ENCODE results near the gene KLF13.

The KLF13 gene

DNA sequence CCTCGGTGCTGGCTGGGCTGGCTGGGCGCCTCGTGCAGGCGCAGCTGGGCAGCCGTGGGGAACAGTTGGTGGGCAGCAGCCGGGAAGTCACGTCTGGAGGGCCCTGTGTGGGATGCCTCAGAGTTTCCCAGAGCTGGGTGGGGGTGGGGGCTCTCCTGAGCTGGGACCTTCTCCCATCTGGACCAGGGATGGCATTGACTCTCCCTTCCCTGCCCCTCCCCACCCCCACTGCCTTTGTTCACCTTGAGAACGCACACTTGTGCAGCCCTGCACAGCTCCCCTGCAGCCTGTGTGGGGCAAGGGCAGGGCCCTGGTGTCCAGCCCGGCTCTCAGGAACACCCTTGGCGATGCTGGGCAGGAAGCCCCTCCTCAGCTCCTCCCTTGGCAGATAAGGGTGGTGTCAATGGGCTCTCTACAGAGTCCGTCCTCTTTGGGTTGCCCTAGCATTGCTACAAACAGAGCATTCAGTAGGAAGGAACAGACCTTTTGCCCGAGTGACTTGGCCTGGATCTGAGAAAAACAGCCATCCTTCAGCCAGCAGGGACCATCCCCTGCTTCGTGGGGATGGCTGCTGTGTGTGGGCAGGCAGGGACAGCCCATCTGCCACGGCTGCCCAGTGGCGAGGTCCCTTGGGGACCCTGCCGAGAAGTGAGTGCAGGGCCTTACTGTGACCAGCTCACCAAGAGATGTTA, 25.5 kb upstream of the KLF13 start:
- no peak for DNase-seq

DNA sequence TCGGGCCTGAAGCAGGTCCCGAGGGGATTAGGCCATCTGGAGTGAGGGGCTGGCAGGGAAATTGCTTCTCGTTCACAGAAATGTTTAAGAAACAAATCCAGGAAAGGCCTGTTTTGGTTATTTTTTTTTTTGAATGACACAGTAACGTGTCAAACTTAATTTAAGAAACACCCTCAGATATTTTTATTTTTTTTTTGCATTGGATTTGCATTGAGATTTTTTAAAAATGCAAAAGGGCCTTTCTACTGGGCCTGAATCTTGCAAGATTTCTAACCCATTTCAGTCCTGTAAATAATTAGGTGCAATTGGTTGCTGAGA, 25.0 kb upstream of the KLF13 start:
- no peak for DNase-seq

DNA sequence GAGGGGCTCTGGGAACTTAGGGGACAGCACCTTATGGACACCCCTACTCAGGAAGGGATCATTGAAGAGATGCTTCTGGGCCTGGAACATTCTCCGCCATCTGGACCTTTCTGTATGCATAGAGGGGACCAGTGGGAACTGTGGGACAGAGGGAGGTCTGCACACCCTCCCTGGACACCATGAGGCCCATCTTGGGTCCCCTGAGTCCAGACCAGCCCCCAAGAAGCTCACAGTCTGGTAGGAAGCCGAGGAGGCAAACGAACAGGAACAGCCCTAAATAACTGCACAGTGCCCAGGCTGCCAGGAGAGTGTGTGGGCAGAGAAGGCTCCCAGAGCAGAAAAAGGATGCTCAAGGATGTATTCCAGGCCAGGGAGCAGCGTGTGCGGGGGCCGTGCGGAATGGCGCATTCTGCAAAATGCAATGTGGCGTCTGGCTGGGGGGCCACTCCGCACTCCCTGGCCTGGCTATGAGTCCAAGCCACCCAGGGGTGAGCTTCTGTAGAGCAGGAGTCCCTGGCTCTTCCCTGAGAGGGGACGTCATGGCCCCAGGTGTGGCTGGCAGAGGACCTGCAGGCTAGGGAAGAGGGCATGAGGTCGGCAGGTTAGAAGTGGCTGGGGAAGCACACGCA, 24.5 kb upstream of the KLF13 start:
- no peak for DNase-seq

DNA sequence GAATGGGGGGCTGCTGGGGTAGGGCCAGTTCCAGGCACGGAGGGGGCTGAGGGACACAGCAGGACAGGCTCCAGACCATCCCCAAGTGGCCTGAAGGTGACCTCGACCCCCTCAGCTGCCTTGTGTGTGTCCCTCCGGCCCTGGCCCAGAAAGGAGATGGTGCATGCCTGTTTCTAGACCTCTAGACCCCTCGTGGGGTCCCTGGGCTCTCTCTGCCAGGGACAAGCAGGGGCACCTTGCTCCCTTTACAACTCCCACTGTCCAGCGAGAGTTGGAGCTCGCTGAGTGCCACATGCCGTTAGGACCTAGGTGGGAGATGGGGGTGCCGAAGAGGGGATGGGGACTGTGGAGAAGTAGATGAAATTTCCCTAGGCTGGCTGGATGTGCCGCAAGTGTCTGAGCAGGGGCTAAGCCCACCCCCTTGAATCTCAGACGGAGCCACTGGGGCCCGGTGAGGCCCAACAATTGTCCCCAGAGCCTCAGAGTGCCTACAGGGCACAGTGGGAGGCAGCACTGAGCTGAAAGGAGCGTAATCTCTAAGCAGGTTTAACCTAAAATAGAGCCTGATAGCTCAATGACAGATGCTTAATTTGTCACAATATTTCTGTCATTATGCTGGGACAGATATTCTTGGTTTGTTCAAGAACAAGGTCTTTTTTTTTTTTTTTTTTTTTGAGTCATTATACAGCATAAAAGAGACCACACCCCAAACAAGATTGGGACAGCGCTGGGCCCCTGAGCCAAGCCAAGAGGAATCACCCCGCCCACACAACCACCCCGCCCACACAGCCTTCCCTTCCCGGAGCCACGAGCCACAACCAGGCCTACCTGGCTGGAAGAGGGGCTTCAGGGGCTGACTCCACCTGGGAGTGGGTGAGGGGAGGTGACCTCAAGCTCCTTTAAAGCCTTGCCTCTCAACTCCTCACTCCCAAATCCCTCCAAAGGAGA, 23.6 kb upstream of the KLF13 start:
- peak; percentile 17 for DNase-seq

DNA sequence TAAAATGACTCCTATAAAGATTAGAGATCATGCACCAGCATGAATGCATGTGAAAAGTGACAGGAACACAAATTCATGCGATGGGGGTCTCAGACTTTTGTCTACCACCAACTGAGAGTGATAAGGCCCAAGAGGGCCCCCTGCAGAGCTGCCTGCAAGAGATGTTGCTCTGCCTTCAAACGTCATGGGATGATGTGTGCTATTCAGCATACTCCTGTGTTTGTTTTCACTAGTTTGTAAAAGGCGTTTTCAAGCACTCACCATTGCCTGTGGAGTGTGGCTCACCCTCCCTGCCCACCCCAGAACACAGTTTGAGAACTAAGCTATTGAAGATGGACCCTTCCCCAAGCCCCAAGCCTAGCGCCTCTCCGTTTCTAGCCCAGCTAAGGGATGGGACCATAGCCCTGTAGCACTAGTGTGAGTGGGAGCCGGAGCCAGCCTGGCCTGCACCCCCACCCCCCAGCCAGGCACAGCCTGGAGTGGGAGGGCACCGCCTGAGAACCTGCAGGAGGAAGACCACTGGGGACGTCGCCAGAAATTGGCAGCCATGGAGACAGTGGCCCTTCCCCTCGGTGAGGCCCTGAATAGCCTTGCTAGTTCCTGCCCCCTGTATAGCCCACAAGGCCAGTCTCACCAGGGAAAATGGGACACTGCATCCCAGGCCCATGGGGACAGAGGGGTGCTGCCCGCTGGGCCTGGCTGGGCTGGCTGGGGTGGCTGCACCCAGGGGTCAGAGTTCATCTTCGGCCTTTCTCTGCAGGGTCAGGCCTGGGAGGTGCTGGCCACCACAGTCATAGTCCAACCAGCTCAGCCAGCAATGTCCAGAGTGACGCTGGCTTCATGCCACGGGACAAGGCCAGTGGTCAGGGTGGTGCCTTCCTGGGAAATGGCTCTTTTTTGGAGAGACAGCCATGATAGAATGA, 22.6 kb upstream of the KLF13 start:
- DNase-seq, result no peak

DNA sequence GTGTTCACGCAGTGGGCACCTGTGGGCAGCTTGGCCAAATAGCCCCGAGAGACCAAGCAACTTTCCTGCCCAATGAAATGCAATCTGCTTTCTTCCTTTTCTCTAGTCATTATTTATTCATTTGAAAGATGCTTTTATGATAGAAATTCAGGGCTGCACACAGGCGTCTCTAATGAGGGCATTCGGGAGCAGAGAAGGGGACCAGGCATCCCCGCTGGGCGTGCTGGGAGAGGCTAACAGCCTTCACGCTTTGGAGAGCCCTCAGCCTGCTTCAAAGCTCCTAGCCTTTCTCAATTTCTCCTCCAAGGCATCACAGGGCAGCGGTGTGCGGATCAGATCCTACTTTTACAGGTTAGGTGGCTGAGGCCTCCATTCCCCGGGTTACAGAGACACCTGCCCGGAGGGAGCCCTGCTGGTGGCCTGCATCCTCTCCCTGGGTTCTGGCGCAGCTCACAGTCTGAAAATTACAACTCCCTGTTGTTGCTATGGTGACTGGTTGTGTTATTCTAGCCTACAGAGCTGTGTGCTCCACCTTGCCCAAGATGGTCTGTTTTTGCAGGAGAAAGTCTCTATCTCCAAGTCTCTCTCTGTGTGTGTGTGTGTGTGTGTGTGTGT, 21.8 kb upstream of the KLF13 start:
- DNase-seq, result no peak

DNA sequence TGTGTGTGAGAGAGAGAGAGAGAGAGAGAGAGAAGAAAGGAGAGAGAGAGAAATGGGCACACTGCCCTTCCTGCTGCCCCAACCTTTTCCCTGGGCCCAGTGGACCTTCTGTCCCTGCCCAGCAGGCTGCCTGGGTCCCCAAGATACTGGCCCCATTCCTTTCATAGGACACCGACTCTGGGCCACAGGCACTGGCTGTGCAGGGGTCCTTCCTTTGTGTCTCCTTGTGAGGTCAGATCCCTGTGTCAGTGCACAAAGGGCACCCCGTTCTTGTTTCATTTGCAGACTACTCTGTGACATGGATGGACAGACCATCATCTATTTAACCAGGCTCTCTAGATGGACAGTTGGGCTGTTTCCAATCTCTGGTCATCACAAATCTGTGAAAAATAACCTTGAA, 21.3 kb upstream of the KLF13 start:
- no peak for DNase-seq

DNA sequence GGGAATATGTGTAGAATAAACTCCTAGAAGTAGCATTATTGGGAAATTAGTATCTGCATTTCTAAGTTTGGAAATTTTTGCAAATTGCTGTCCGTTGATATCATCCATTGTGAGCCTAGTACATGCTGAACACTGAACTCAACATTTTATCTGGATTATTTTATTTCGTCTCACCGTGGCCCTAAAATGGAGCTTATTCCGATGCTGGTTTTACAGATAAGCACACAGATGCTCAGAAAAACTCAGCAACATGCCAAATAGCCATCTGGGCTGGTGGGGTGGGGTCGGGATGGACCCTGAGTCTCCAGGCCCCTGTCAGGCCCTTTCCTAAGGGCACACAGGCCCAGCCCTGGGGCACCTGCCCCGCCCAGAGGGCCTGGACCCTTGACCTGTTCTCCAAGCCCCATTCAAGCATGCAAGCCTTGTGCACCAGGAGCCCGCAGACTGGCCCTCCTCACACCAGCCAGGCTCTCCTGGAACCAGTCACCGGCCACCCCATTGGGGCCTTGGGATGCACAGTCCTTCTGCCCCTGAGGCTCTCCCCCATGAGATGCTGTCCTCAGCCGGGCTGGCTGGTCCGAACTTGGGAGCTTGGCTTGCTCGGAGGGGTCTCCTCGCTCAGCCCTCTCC, 20.7 kb upstream of the KLF13 start:
- DNase-seq, result no peak

DNA sequence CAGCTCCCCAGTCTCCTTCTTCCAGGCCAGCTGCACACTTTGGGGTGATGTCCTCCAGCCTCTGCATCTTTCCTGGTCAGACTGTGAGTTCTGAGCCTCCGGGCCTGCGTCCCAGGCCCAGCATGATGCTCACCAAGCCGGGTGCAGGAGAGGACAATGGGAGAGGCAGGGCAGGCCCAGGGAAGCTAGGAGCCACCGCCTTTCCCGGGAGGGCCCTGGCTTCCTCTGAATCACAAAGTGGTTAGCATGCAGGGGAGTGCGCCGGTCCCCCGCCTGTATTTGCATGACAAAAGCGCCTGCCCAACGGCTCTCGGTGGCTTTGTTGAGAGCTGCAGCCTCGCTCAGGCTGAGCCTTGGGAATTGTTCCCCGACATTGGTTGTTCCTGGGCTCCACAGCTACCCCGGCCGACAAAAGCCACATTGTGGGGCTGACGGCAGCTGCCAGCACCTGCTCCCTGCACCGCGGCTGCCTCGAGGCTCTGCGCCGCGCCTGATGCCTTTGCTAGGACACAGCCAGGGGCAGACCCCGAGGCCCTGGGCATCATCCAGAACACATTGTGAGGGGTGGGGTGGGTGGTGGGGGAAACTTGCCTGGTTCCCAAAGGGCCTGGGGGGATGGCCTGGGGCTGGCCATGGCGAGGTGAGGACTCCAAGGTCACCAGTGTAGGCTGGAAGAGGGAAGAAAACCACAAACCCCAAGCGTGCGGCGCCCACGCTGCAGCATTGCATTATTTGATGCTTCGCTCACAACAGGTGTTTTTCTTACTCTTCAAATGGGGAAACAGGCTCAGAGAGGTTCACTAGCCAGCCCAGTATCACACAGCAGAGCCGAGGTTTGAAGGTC, 20.0 kb upstream of the KLF13 start:
- DNase-seq, result no peak

DNA sequence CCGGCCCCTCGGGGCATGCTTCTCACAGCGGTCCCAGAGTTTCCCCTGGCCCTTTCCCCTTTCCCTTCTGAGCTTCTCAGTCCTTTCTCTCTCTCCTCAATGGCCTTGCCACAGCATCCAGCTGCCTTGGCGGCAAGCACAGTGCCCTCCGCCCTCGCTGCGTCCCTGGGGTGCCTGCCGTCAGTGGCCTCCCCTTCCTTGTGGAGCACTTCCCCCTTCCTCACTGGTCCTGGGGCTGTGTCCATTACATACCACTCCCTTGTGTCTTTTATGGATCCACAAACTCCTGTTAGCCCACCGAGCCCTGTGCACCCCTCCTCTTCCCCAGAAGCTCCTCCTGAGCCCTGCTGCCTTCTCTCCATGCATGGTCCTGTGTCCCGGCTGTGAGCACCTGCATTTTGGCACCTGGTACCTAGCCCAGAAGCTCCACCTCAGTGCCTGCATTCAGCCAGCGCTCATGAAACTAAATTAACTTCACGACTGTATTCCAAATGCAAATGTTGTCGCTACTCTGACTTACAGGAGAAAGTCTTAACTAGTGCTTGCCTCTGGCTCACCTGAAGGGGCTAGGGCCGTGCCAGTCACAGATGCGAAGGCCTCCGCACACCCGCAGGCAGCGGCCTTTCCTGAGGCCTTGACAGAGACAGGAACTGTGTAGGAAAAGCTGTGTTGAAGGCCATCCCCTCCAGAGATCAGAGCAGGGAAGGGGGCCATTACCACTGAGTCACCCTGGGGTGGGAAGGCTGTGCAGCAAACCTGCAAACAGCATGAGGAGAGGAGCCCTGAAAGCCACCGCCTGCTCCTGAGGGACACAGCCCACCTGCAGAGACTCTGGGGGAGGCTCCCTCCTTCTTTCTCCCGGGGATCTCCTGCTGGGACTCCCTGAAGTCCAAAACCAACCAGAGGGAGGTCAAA, 19.1 kb upstream of the KLF13 start:
- no peak for DNase-seq

DNA sequence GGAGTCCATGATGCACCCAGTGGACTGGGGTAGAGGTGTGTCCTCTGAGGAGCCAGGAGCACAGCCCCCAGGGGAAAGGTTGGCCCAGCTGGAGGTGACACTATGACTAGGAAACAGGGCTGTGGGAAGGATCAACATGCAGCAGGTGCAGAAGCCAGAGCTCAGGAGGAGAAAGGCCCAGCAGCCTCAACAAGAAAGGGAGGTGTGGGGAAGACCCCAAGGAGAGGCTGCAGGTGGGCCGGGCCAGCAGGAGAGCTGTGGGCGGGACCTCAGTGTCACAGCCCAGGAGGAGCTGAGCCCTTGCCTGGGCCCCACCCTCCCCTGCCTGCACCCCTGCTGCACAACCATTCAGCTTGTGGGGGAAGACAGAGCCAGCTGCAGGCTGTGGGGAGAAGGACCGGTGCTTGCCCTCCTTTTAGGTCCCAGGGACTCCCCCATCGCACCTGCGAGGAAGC, 18.4 kb upstream of the KLF13 start:
- no peak for DNase-seq

DNA sequence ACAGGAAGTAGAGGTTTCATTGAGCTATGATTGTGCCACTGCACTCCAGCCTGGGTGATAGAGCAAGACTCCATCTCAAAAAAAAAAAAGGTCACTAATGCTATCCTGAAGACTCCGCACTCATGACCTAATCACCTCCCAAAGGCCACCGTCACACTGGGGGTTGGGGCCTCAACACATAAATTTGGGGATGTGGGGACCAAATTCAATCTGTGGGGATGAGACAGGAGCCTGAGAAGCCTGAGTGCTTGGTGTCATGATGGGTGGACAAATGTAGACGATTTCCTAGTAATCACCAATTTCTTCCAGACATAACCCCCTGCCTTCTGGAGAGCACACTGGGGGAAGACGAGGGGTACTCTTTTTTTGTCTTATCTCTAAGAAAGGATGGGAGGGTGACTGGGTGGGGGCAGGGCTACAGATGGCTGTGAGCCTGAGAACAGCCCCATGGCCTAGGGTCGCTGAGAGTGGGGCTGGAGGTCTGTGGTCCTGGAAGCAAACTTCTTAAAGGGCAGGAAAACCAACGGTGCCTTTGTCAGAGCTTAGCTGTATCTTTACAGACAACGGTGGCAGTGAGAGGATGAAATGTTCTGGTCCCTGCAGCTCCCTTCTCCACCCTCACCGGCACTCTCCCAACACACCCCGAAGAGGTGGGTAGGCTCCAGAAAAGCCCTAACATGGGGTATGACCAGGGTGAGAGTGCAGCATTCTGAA, 16.6 kb upstream of the KLF13 start:
- DNase-seq, result no peak

DNA sequence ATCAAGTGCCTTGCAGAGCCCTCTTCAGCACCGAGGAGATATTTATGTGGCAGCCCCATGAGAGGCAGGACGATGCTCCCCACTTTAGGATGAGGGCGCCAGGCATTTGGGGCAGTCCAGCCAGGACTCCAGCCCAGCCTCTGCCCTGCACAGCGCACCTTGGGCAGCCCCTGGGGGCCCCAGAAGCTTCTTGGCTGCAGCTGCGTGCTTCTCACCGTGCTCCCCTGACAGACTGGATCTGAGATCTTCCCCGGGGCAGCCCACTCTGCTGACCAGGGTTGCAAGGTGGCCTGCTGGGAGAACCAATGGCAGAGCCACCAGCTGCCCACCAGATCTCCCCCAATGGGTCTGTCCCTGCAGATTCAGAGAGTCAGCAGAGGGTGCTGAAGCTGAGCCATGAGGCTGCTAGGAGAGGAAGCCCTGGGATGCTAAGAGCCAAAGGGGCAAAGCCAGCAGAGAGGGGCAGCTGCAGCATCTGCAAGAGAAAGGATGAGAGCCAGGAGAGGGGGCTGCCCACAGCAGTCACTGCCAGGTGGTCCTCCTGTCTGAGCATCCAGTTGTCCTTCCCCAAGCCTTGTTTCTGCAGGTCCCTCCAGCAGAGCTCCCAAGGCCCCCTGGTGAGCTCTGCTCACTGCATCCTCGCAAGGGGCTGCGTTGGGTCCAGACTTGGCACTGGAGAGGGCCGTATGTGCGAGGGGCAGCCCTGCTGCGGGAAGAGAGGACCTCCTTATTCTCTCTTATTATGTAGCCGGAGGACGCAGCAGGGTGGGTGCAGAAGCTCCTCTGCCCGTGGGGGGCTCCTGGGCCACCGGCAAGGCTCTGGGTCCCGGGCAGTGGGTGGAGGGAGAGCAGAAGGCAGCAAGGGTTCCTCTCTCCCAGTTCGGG, 14.7 kb upstream of the KLF13 start:
- DNase-seq, result no peak

DNA sequence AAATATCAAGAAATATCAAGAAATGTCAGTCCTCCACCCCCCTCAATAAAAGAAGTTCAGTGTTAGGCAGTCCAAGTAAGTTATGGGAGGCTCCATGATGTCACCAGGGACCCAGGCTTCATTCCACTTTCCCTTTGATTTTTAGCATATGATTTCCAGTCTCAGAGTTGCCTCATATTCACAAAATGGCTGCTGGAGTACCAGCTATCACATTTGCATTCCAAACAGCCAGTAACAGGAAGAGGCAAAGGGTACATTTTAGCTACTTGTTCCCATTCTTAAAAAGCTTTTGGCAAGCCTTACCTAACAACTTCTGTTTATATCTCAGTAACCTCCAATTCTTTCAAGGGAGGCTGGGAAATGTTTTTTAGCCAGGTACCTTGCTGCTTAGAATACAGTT, 13.4 kb upstream of the KLF13 start:
- no peak for DNase-seq

DNA sequence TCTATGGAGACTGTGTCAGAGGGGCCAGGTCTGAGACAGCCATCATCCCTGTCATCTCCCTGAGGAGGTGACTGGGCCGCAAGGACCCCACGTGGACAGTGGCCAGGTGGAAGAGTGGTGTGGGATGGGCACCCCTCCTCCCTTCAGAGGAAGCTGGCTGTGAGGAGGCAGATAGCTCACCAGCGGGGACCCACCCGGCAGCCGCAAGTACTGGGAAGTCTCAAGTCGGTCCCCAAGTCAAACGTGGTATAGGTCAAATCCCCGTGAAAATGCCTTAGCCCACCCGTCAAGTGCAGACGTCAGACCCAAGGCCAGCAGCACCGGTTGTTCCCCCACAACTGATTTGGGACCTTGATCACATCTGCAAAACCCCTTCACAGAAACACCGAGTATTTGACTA, 12.3 kb upstream of the KLF13 start:
- no peak for DNase-seq

DNA sequence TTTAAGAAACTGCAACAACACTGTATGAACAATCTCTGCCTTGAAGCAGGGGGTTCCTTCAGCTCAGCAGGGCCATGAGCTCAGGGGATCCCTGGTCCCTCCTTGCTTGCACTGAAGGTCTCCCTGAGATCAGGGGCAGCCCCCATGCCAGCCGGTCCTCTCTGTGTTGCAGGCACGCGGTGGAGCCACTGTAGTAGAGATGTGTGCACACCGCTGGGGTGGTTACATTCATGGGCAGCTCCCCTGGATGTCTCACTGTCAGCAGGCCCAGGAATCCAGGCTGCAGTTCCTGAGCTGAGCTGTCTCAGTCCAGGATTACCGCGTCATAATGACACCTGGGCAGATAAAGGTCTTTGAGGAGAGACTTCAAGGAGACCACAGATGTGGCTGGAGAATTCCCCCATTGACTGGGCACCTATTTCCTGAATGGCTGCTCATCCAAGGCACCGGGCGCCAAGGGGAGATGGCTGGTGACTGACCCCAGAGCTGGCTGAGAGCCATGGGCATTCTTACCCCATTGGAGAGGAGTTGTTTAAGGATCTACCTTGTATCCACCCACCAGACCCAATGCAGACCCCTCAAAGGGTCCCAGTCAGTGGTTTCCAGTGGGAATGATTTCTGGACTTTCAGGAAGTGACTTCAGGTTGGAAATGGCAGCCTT, 10.4 kb upstream of the KLF13 start:
- DNase-seq, result no peak

DNA sequence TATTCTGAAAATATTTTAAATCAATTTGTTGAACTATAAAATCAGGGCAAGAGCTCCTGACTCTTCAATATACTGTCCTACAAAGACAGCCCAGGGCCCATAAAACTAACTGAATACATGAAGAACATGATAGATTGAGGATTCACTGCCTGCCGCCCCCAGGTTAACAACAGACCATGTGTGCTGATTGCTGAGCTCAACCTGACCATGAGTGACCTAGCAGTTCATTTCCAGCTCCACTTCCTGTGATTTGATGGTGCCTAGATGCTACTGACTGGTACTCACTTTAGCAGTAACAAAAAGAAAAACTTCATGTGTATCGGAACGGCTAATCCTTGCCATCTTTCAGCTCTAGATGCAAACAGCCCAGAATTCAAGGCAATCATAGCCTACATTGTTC, 9.6 kb upstream of the KLF13 start:
- no peak for DNase-seq
